Measurements from ENCODE around the gene CDK14. TPM values are rescaled to one million over a fixed set of nuclear protein-coding genes. Genes with fewer than 3 reads are reported as not detected.

Gene CDK14
- total RNA-seq, 1 donor, result 41.0 TPM

GRCh38 chr7:91005024-91005423 lies 408.9 kb downstream of the CDK14 start:
- no peak overlapping the region for H3K4me3 ChIP-seq (ENCODE audit: low read depth, low read length)
- TF ChIP-seq, protein P1, sequence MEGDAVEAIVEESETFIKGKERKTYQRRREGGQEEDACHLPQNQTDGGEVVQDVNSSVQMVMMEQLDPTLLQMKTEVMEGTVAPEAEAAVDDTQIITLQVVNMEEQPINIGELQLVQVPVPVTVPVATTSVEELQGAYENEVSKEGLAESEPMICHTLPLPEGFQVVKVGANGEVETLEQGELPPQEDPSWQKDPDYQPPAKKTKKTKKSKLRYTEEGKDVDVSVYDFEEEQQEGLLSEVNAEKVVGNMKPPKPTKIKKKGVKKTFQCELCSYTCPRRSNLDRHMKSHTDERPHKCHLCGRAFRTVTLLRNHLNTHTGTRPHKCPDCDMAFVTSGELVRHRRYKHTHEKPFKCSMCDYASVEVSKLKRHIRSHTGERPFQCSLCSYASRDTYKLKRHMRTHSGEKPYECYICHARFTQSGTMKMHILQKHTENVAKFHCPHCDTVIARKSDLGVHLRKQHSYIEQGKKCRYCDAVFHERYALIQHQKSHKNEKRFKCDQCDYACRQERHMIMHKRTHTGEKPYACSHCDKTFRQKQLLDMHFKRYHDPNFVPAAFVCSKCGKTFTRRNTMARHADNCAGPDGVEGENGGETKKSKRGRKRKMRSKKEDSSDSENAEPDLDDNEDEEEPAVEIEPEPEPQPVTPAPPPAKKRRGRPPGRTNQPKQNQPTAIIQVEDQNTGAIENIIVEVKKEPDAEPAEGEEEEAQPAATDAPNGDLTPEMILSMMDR (IDR thresholded peaks at IDR 0.05; ENCODE audit: insufficient read depth, low read depth, low read length), result no peak
- no peak for DNase-seq (ENCODE audit: low read depth)

DNA sequence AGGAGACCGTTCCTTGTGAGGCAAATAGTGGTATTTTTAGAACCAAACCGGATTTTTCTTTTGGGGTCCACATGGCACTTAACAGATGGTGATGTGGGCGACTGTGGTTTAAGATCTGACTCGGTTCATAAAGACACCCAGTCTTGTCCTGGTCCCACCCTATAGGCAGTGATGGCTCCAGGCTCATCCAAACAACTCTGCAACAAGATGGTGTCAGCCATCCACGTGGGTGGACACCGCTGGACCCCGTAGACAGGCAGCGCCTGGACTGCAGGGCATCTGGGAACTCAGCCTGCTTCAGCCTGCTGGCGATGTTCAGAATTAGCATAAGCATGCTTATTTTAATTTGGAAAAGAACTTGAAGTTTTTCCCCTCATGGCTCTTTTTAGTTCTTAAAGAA lies 409.7 kb downstream of the CDK14 start:
- TF ChIP-seq, protein P1 (IDR thresholded peaks at IDR 0.05; ENCODE audit: insufficient read depth, low read depth, low read length), result no peak
- no peak overlapping the region for H3K4me3 ChIP-seq (ENCODE audit: low read depth, low read length)
- DNase-seq (ENCODE audit: low read depth), result no peak

- no peak for DNase-seq (ENCODE audit: low read depth)
- no peak overlapping the region for H3K4me3 ChIP-seq (ENCODE audit: low read depth, low read length)
- TF ChIP-seq, protein P1 (IDR thresholded peaks at IDR 0.05; ENCODE audit: insufficient read depth, low read depth, low read length), result no peak
These were observed 411.2 kb downstream of the CDK14 start for GRCh38 chr7:91007371-91007770.

- TF ChIP-seq, protein P1 (IDR thresholded peaks at IDR 0.05; ENCODE audit: insufficient read depth, low read depth, low read length), result no peak
- H3K4me3 ChIP-seq (ENCODE audit: low read depth, low read length), result no peak overlapping the region
- no peak for DNase-seq (ENCODE audit: low read depth)
These were observed 417.0 kb downstream of the CDK14 start for GRCh38 chr7:91013078-91013477.

DNA sequence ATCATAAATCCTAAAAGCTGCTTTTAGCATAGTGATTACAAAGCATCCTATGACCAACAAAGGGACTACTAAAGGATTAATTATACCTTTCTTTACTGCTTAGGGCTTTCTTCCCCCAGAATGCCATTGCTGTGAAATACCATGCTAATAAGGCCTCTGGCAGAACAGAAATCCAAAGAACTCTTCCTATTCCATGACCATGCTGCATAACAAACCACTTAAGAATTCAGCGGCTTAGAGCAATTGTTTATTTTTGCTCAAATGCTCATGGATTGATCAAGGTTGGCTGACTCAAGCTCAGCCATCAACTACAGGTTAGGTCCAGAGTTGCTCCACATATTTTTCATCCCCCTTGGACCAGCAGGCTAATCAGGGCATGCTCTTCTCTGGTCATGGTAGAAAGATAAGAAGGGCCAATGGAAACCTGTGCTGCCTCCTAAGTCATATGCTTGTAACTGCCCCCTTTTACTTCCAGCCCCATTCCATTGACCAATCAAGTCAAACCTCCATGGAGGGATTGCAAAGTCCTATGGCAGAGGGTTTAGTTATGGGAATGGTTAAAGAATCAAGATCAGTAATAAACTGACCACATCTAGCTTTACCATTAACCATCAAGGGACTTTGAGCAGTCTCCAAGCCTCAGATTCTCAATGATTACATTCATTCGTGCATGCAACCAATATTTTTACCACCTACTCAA lies 423.7 kb downstream of the CDK14 start:
- H3K4me3 ChIP-seq (ENCODE audit: low read depth, low read length), result no peak overlapping the region
- no peak for DNase-seq (ENCODE audit: low read depth)
- TF ChIP-seq, protein P1 (IDR thresholded peaks at IDR 0.05; ENCODE audit: insufficient read depth, low read depth, low read length), result no peak

GRCh38 chr7:91020636-91021385 lies 424.7 kb downstream of the CDK14 start:
- no peak for DNase-seq (ENCODE audit: low read depth)
- H3K4me3 ChIP-seq (ENCODE audit: low read depth, low read length), result no peak overlapping the region

More at GRCh38 chr7:91020636-91021385, 424.7 kb downstream of the CDK14 start:
- TF ChIP-seq, protein P1 (IDR thresholded peaks at IDR 0.05; ENCODE audit: insufficient read depth, low read depth, low read length), result no peak
